C4-2B (cell line): ENCODE results near the gene HMGXB3.

Experiments
- ZFX ChIP-seq: fragments of 450-650 bp; IDR thresholded peaks from 2 replicates; pipeline ENCODE4 v1.6.1; 2017
- TF ChIP-seq, protein P1 (sequence below): fragments of 450-650 bp; conservative IDR thresholded peaks from 2 replicates; pipeline ENCODE4 v1.5.1; 2017; ENCODE audit warnings: mild to moderate bottlenecking

GRCh38 chr5:149998281-149998680 lies 2.3 kb upstream of the HMGXB3 start:
- TF ChIP-seq, protein P1, sequence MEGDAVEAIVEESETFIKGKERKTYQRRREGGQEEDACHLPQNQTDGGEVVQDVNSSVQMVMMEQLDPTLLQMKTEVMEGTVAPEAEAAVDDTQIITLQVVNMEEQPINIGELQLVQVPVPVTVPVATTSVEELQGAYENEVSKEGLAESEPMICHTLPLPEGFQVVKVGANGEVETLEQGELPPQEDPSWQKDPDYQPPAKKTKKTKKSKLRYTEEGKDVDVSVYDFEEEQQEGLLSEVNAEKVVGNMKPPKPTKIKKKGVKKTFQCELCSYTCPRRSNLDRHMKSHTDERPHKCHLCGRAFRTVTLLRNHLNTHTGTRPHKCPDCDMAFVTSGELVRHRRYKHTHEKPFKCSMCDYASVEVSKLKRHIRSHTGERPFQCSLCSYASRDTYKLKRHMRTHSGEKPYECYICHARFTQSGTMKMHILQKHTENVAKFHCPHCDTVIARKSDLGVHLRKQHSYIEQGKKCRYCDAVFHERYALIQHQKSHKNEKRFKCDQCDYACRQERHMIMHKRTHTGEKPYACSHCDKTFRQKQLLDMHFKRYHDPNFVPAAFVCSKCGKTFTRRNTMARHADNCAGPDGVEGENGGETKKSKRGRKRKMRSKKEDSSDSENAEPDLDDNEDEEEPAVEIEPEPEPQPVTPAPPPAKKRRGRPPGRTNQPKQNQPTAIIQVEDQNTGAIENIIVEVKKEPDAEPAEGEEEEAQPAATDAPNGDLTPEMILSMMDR, result no peak
- TF ChIP-seq ZFX, result no peak
